GM12878 (cell line): ENCODE measurements around the gene COL27A1. TPM values are rescaled to one million over a fixed set of nuclear protein-coding genes. Genes with fewer than 3 reads are reported as not detected.

ENCODE experiments used
- ATAC-seq: fragments of 200-7000 bp; cut with Tn5 transposase; 3 replicates; pipeline ENCODE4 v1.9.1; 2020; ENCODE audit warnings: mild to moderate bottlenecking, moderate library complexity
- BruUV-seq: library from RNA; stranded (reverse); fragments of 400-500 nt; replicated peaks from 2 replicates; lab custom pipeline; 2021; lab: Mats Ljungman, UMichigan
- CTCF ChIA-PET: fragments of 300-600 bp; sonication (Branson Sonifier 250); formaldehyde crosslinking; extraction: SDS; loops from one replicate; lab custom pipeline; 2021; ENCODE audit warnings: inconsistent platforms; lab: Yijun Ruan, JAX
- POLR2A ChIA-PET: fragments of 350-600 bp; formaldehyde crosslinking; extraction: SDS; loops from one replicate; lab custom pipeline; 2021; ENCODE audit warnings: inconsistent platforms; lab: Charles Lee
- RAD21 ChIA-PET: fragments of 300-600 bp; sonication (Branson Sonifier 250); formaldehyde crosslinking; loops from one replicate; lab custom pipeline; 2023; ENCODE audit warnings: antibody characterized with exemption; ENCODE audit not compliant: unreplicated experiment; lab: Charles Lee
- SMC1A ChIA-PET: fragments of 300-600 bp; sonication (Branson Sonifier 250); formaldehyde crosslinking; loops from one replicate; lab custom pipeline; 2023; ENCODE audit not compliant: unreplicated experiment, uncharacterized antibody; lab: Charles Lee
- DNase-seq: peaks from one replicate; pipeline ENCODE4 v3.0.0-alpha.2; 2011; ENCODE audit warnings: low read depth, low spot score
- FAIRE-seq: peaks from 3 replicates; lab custom pipeline; 2011; peaks lifted over from hg19 to GRCh38; lab: Jason Lieb, UNC
- H2AFZ ChIP-seq: 2 replicates; pipeline ENCODE4 v1.6.0; 2011; ENCODE audit warnings: low read depth, low read length, control low read depth; ENCODE audit not compliant: control insufficient read depth
- H3K27ac ChIP-seq: 2 replicates; pipeline ENCODE4 v1.5.1; 2011; ENCODE audit warnings: control low read depth; ENCODE audit not compliant: control insufficient read depth, insufficient read depth
- H3K27me3 ChIP-seq, 2 experiments: replicated peaks in 1 of 2; 2 replicates each; pipeline versions ENCODE4 v1.6.0 to v1.6.1; 2011; ENCODE audit warnings: low read length in 1 of 2; ENCODE audit not compliant: control insufficient read depth in 2 of 2, insufficient read depth in 2 of 2
- H3K36me3 ChIP-seq, 2 experiments: 2 replicates each; pipeline ENCODE4 v1.5.1; 2011; ENCODE audit warnings: low read length in 1 of 2; ENCODE audit not compliant: control insufficient read depth in 2 of 2, insufficient read depth in 2 of 2
- H3K4me1 ChIP-seq: 2 replicates; pipeline ENCODE4 v1.6.1; 2011; ENCODE audit warnings: mild to moderate bottlenecking, low read length, moderate library complexity, mixed read lengths; ENCODE audit not compliant: control insufficient read depth, insufficient read depth
- H3K4me2 ChIP-seq: 2 replicates; pipeline ENCODE4 v1.6.0; 2011; ENCODE audit warnings: control low read depth; ENCODE audit not compliant: control insufficient read depth, insufficient read depth
- H3K4me3 ChIP-seq: fragments of 200-600 bp; sonication (generic); 2 replicates; pipeline ENCODE4 v1.5.1; 2016
- H3K79me2 ChIP-seq: 2 replicates; pipeline ENCODE4 v1.6.0; 2011; ENCODE audit warnings: low read length; ENCODE audit not compliant: control insufficient read depth, insufficient read depth
- H3K9ac ChIP-seq: 2 replicates; pipeline ENCODE4 v1.8.0; 2011; ENCODE audit warnings: low read length, control low read depth, mixed read lengths; ENCODE audit not compliant: control insufficient read depth, insufficient read depth
- H3K9me3 ChIP-seq: replicated peaks from 3 replicates; pipeline ENCODE4 v1.5.1; 2011; ENCODE audit warnings: mild to moderate bottlenecking, low read length; ENCODE audit not compliant: control insufficient read depth, insufficient read depth
- H4K20me1 ChIP-seq: 2 replicates; pipeline ENCODE4 v1.6.0; 2011; ENCODE audit not compliant: control insufficient read depth, insufficient read depth
- E2F4 ChIP-seq: IDR thresholded peaks from 2 replicates; pipeline ENCODE4 v1.6.1; 2012; ENCODE audit warnings: low read depth, low read length, improper control_type of control experiment
- EP300 ChIP-seq, 2 experiments: fragments of 150-350 bp in 1 of 2; IDR thresholded peaks; 2 replicates each; pipeline ENCODE4 v1.6.1; 2011 to 2012; ENCODE audit warnings: low read depth in 2 of 2, low read length in 2 of 2, borderline replicate concordance in 1 of 2, improper control_type of control experiment in 1 of 2, inconsistent platforms in 1 of 2; ENCODE audit not compliant: control insufficient read depth in 1 of 2
- GABPA ChIP-seq: IDR thresholded peaks from 2 replicates; pipeline ENCODE4 v1.6.1; 2014; ENCODE audit warnings: antibody characterized with exemption, low read depth, mild to moderate bottlenecking, inconsistent platforms
- IRF4 ChIP-seq: IDR thresholded peaks from 2 replicates; pipeline ENCODE4 v1.6.1; 2011; ENCODE audit warnings: low read depth, low read length
- JUND ChIP-seq: IDR thresholded peaks from 2 replicates; pipeline ENCODE4 v1.6.1; 2012; ENCODE audit warnings: low read depth, mild to moderate bottlenecking, low read length, improper control_type of control experiment, moderate library complexity
- LARP7 ChIP-seq: fragments of 450-650 bp; IDR thresholded peaks from 2 replicates; pipeline ENCODE4 v1.6.1; 2017; ENCODE audit warnings: mild to moderate bottlenecking
- MEF2B ChIP-seq: fragments of 450-650 bp; IDR thresholded peaks from 2 replicates; pipeline ENCODE4 v1.6.1; 2018; ENCODE audit warnings: mild to moderate bottlenecking, moderate library complexity; ENCODE audit not compliant: partially characterized antibody, poor library complexity, severe bottlenecking
- MTA3 ChIP-seq: IDR thresholded peaks from 2 replicates; pipeline ENCODE4 v1.6.1; 2012; ENCODE audit warnings: low read length, inconsistent platforms, borderline replicate concordance
- MYC ChIP-seq: IDR thresholded peaks from 2 replicates; pipeline ENCODE4 v1.6.1; 2011; ENCODE audit warnings: mild to moderate bottlenecking, low read length, moderate library complexity, inconsistent platforms; ENCODE audit not compliant: insufficient read depth, insufficient replicate concordance, insufficient read length, severe bottlenecking
- POLR2AphosphoS2 ChIP-seq: IDR thresholded peaks from 2 replicates; pipeline ENCODE4 v1.6.1; 2011; ENCODE audit warnings: low read depth, mild to moderate bottlenecking, low read length, improper control_type of control experiment, moderate library complexity
- SP1 ChIP-seq: IDR thresholded peaks from one replicate; pipeline ENCODE4 v1.6.1; 2011; ENCODE audit warnings: low read depth, low read length
- SUZ12 ChIP-seq: fragments of 200-600 bp; sonication (generic); IDR thresholded peaks from one replicate; pipeline ENCODE4 v1.6.1; 2018; ENCODE audit warnings: antibody characterized with exemption, mild to moderate bottlenecking; ENCODE audit not compliant: unreplicated experiment
- TARDBP ChIP-seq: IDR thresholded peaks from 2 replicates; pipeline ENCODE4 v1.6.1; 2016; ENCODE audit warnings: borderline replicate concordance
- WRNIP1 ChIP-seq: IDR thresholded peaks from 2 replicates; pipeline ENCODE4 v1.6.1; 2011; ENCODE audit warnings: low read depth, low read length, improper control_type of control experiment, borderline replicate concordance
- WGBS: methylation state at CpG from one replicate; pipeline ENCODE4 v1.1.6; 2016; ENCODE audit warnings: low lambda C conversion rate; ENCODE audit not compliant: insufficient replicate concordance, insufficient coverage; ENCODE audit errors: missing lambda C conversion rate; 5-methylcytosine and 5-hydroxymethylcytosine counted together
- in situ Hi-C: fragments of 300-500 bp; cut with MboI; formaldehyde crosslinking; loops from 9 replicates; pipeline ENCODE4 v1.14.3; 2018; ENCODE audit warnings: mixed read lengths
- intact Hi-C: fragments of 100-400 bp; cut with micrococcal nuclease; formaldehyde crosslinking; loops from one replicate; pipeline ENCODE4 v1.14.2; 2022; ENCODE audit not compliant: unreplicated experiment
- polyA plus RNA-seq, 11 experiments: library from polyadenylated mRNA; depleted of rRNA in 4 of 11; unstranded in 6 of 11; stranded (reverse) in 5 of 11; fragments of >200 nt; fragmentation: Nextera tagmentation in 4 of 11; fragmentation: Illumina TruSeq in 1 of 11; extraction: Ambion mirVana in 4 of 11; extraction: Trizol in 1 of 11; gene quantifications; 1 replicate in 1 of 11; 2 replicates in 10 of 11; pipeline versions ENCODE4 v1.2.1 to v1.2.3, GENCODE V29; 2011 to 2016; ENCODE audit warnings: inconsistent platforms in 2 of 11, missing spikeins in 2 of 11, low read depth in 1 of 11
- total RNA-seq, 4 experiments: library from RNA; depleted of rRNA in 3 of 4; stranded (reverse); fragments of >200 nt in 3 of 4; fragmentation: Illumina TruSeq in 1 of 4; extraction: Trizol in 1 of 4; gene quantifications; 2 replicates each; pipeline versions ENCODE4 v1.2.1 to v1.2.3, GENCODE V29; 2013 to 2021

COL27A1 gene
- total and polyA plus RNA-seq, 10 of the 15 experiments (the other 5 are each of a cell fraction or from before 2014, with no cell fraction given), result 0.10 TPM; not detected in 9

- ATAC-seq (no peak), FAIRE-seq (no peak), DNase-seq (no peak)
- H3K27ac ChIP-seq, result no peak overlapping the region
- H3K4me3 ChIP-seq, result no peak overlapping the region
- no peak overlapping the region for H2AFZ ChIP-seq
- H3K36me3 ChIP-seq, result no peaks in the 10 kb centered on the region
- no peak for TF ChIP-seq EP300 (IDR thresholded peaks at IDR 0.05; ENCODE audit: borderline replicate concordance in 1 of 2, control insufficient read depth in 1 of 2, low read depth in 2 of 2, low read length in 2 of 2)
- no peak for TF ChIP-seq JUND
- TF ChIP-seq GABPA, result no peak
- no peak for TF ChIP-seq IRF4
- no peak for TF ChIP-seq MTA3
- TF ChIP-seq SUZ12, result no peak
- no peak for TF ChIP-seq TARDBP
- TF ChIP-seq POLR2AphosphoS2, result no peak
- TF ChIP-seq SP1, result no peak
- no peak for TF ChIP-seq WRNIP1
- no peak for TF ChIP-seq LARP7
- no peak for TF ChIP-seq E2F4
- TF ChIP-seq MEF2B, result no peak
- no peak for TF ChIP-seq MYC
- no peak overlapping the region for H3K9ac ChIP-seq
- H4K20me1 ChIP-seq, result no peaks in the 10 kb centered on the region
- WGBS, result 0% methylated on average over 6 of the region's 6 CpGs
- H3K9me3 ChIP-seq, result no peaks in the 10 kb centered on the region
- ChIA-PET CTCF (no interaction called here), SMC1A (no interaction called here), RAD21 (no interaction called here), POLR2A (no interaction called here)
- no TSS peak for BruUV-seq
- in situ Hi-C loops (no loop called here), intact Hi-C loops (no loop called here)
- no peaks in the 10 kb centered on the region for H3K4me1 ChIP-seq
- no peaks in the 10 kb centered on the region for H3K79me2 ChIP-seq
- no peak overlapping the region for H3K4me2 ChIP-seq
- H3K27me3 ChIP-seq, result peaks cover 0 to 2% of the 10 kb centered on the region in 2 experiments; a peak in 3 of 4 replicates
These were observed 27.7 kb downstream of the COL27A1 start for GRCh38 chr9:114183006-114183405.
